Suprapubic skin (tissue), 4 donors: ENCODE results near the gene CHPT1. TPM values are rescaled to one million over a fixed set of nuclear protein-coding genes. Genes with fewer than 3 reads are reported as not detected.
"Not testable (repeated sequence)": the region's sequence is repeated elsewhere in the genome, so short reads cannot be mapped to it uniquely, and the experiment has no call there.

Experiments used
- DNase-seq, 2 donors: peaks; one replicate each; pipeline ENCODE4 v3.0.0-alpha.2; 2019; ENCODE audit warnings: low spot score in 2 of 2
- H3K27ac ChIP-seq: fragments of 200-600 bp; sonication (generic); one replicate; pipeline ENCODE4 v1.5.1; 2019
- H3K27me3 ChIP-seq: fragments of 200-600 bp; sonication (generic); one replicate; pipeline ENCODE4 v1.5.1; 2019
- H3K36me3 ChIP-seq: fragments of 200-600 bp; sonication (generic); one replicate; pipeline ENCODE4 v1.5.1; 2019
- H3K4me1 ChIP-seq: fragments of 200-600 bp; sonication (generic); one replicate; pipeline ENCODE4 v1.5.1; 2019
- H3K4me3 ChIP-seq: fragments of 200-600 bp; sonication (generic); one replicate; pipeline ENCODE4 v1.5.1; 2019; ENCODE audit warnings: mild to moderate bottlenecking
- H3K9me3 ChIP-seq: fragments of 200-600 bp; sonication (generic); one replicate; pipeline ENCODE4 v1.5.1; 2019
- EP300 ChIP-seq: sonication (generic); formaldehyde crosslinking; IDR thresholded peaks from one replicate; pipeline ENCODE4 v1.6.1; 2017; ENCODE audit warnings: antibody characterized with exemption
- POLR2A ChIP-seq, 2 donors: fragments of 450-650 bp; IDR thresholded peaks; one replicate each; pipeline ENCODE4 v1.6.1; 2017; ENCODE audit warnings: antibody characterized with exemption in 2 of 2, mild to moderate bottlenecking in 2 of 2, moderate library complexity in 2 of 2
- POLR2AphosphoS5 ChIP-seq, 3 donors: sonication (generic); formaldehyde crosslinking; IDR thresholded peaks; one replicate each; pipeline ENCODE4 v1.6.1; 2017; ENCODE audit warnings: antibody characterized with exemption in 3 of 3
- WGBS: methylation state at CpG from one replicate; pipeline ENCODE4 v1.1.5; 2018; 5-methylcytosine and 5-hydroxymethylcytosine counted together
- total RNA-seq, 4 donors: library from RNA; depleted of rRNA; stranded (reverse); fragments of >200 nt; gene quantifications; one replicate each; pipeline ENCODE4 v1.1.0, GENCODE V29; 2016
- TF ChIP-seq, protein P1 (sequence below), 2 donors: fragments of 200-600 bp in 1 of 2; fragments of 450-650 bp in 1 of 2; sonication (generic) in 1 of 2; IDR thresholded peaks; one replicate each; pipeline ENCODE4 v1.5.1; 2016 to 2019; ENCODE audit warnings: antibody characterized with exemption in 2 of 2, mild to moderate bottlenecking in 1 of 2, moderate library complexity in 1 of 2

CHPT1 gene
- total RNA-seq, 4 donors from 2014 or later: 54.6 to 125 (median 75.5) TPM

DNA sequence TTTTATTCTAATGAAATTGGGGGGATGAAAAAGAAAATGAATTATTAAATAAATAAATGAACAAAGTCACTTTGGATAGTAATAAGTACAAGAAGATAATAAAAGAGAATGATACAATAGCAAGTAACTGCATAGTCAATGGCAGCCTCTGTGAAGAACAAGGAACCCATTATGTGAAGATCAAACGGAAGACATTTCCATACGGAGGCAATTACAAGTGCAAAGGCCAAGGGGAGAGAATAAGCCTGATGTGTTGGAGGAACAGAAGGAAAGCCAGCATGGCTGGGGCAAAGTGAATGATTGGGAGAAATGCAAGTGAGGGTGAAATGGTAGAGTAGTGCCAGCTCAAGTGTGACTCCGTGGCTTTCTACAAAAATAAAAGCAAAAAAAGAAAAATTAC lies 43.9 kb upstream of the CHPT1 start:
- Histone ChIP-seq H3K27me3 (no peaks in the 10 kb centered on the region), H3K4me3 (no peak overlapping the region), H3K27ac (no peak overlapping the region), H3K36me3 (no peaks in the 10 kb centered on the region), H3K4me1 (no peaks in the 10 kb centered on the region), H3K9me3 (no peaks in the 10 kb centered on the region)
- WGBS: 44% methylated on average over 3 of the region's 3 CpGs
- TF ChIP-seq EP300: no peak
- no peak for TF ChIP-seq POLR2AphosphoS5 (IDR thresholded peaks at IDR 0.05)
- no peak for TF ChIP-seq POLR2A (IDR thresholded peaks at IDR 0.05)
- TF ChIP-seq, protein P1, sequence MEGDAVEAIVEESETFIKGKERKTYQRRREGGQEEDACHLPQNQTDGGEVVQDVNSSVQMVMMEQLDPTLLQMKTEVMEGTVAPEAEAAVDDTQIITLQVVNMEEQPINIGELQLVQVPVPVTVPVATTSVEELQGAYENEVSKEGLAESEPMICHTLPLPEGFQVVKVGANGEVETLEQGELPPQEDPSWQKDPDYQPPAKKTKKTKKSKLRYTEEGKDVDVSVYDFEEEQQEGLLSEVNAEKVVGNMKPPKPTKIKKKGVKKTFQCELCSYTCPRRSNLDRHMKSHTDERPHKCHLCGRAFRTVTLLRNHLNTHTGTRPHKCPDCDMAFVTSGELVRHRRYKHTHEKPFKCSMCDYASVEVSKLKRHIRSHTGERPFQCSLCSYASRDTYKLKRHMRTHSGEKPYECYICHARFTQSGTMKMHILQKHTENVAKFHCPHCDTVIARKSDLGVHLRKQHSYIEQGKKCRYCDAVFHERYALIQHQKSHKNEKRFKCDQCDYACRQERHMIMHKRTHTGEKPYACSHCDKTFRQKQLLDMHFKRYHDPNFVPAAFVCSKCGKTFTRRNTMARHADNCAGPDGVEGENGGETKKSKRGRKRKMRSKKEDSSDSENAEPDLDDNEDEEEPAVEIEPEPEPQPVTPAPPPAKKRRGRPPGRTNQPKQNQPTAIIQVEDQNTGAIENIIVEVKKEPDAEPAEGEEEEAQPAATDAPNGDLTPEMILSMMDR (IDR thresholded peaks at IDR 0.05): no peak
- no peak for DNase-seq

DNA sequence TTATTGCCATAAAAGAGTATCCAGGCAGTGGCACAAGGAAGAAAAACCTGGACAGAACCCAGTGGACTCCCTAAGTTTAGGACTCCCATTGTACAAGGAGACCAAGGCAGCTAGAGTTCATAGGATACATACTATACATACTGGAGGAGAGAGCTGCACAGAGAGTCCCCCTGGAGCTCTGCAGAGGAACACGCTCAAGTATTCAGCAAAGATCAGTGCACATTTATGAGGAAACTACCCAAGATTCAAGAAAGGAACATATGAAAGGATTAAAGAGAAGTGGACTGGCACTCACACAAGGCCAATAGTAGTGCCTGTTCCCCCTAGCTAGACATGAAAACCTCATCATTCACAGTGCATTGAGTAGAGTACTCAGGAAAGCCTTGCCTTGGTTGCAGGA lies 43.0 kb upstream of the CHPT1 start:
- no peak overlapping the region for H3K27ac ChIP-seq
- H3K4me3 ChIP-seq: no peak overlapping the region
- no peak for DNase-seq
- 87% methylated on average over 1 of the region's 1 CpG for WGBS
- H3K4me1 ChIP-seq: no peaks in the 10 kb centered on the region
- no peak for TF ChIP-seq EP300
- TF ChIP-seq POLR2A (IDR thresholded peaks at IDR 0.05): no peak
- TF ChIP-seq, protein P1 (IDR thresholded peaks at IDR 0.05): no peak
- TF ChIP-seq POLR2AphosphoS5 (IDR thresholded peaks at IDR 0.05): no peak
- H3K9me3 ChIP-seq: no peaks in the 10 kb centered on the region
- no peaks in the 10 kb centered on the region for H3K36me3 ChIP-seq
- no peaks in the 10 kb centered on the region for H3K27me3 ChIP-seq

DNA sequence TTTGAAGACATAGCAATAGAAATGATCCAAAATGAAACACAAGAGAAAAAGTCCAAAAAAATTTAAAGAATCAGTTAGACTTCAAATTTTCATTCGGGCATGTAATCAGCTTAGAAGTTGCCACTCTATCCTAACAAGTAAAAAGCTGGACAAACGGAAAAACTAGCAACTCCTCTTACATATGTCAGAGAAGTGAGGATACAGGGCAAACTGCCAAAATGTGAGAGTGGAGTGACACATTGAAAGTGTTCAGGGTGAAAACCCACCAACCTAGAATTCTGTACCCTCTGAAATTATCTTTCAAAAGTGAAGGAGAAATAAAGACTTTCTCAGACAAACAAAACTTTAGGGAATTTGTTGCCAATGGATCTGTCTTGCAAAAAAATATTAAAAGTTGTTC lies 42.0 kb upstream of the CHPT1 start:
- H3K27me3 ChIP-seq: no peaks in the 10 kb centered on the region
- TF ChIP-seq POLR2A (IDR thresholded peaks at IDR 0.05) (no peak), POLR2AphosphoS5 (IDR thresholded peaks at IDR 0.05) (no peak), EP300 (no peak)
- TF ChIP-seq, protein P1 (IDR thresholded peaks at IDR 0.05): no peak
- H3K4me3 ChIP-seq: no peak overlapping the region
- H3K36me3 ChIP-seq: no peaks in the 10 kb centered on the region
- WGBS: 70% methylated on average over 2 of the region's 2 CpGs
- H3K4me1 ChIP-seq: no peaks in the 10 kb centered on the region
- H3K9me3 ChIP-seq: no peaks in the 10 kb centered on the region
- H3K27ac ChIP-seq: no peak overlapping the region
- DNase-seq: no peak

DNA sequence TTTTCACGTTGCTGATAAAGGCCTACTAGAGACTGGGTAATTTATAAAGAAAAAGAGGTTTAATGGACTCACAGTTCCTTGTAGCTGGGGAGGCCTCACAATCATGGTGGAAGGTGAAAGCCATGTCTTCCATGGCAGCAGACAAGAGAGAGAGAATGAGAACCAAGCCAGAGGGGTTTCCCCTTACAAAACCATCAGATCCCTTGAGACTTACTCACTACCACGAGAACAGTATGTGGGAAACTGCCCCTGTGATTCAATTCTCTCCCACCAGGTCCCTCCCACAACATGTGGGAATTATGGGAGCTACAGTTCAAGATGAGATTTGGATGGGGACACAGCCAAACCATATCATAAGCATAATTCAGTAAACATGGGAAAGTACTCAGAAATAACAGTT lies 36.8 kb upstream of the CHPT1 start:
- WGBS: 62% methylated on average over 2 of the region's 2 CpGs
- not testable (repeated sequence) for DNase-seq, H3K36me3 ChIP-seq, H3K4me1 ChIP-seq, H3K9me3 ChIP-seq, H3K27ac ChIP-seq, H3K4me3 ChIP-seq, H3K27me3 ChIP-seq

DNA sequence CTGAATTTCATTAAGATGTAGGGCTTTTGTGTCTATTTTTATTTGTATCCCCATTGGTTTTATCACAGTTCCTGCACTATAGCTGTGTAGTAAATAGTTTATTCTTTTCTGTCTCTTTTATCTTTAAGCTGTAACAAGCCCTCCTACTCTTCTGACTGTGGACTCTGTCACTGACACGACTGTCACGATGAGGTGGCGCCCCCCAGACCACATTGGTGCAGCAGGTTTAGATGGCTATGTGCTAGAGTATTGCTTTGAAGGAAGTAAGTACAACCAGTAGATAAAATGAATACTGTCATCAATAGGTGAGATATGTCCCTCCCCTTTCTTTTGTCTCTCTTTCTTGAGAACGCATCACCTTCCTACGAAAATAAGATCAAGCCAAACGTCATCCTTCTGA lies 34.1 kb upstream of the CHPT1 start:
- 88% methylated on average over 6 of the region's 6 CpGs for WGBS
- TF ChIP-seq POLR2AphosphoS5 (IDR thresholded peaks at IDR 0.05) (no peak), EP300 (no peak), POLR2A (IDR thresholded peaks at IDR 0.05) (no peak)
- TF ChIP-seq, protein P1 (IDR thresholded peaks at IDR 0.05): no peak
- no peaks in the 10 kb centered on the region for H3K36me3 ChIP-seq
- no peak overlapping the region for H3K4me3 ChIP-seq
- no peaks in the 10 kb centered on the region for H3K9me3 ChIP-seq
- DNase-seq: no peak
- H3K27me3 ChIP-seq: no peaks in the 10 kb centered on the region
- H3K27ac ChIP-seq: no peak overlapping the region
- no peaks in the 10 kb centered on the region for H3K4me1 ChIP-seq

DNA sequence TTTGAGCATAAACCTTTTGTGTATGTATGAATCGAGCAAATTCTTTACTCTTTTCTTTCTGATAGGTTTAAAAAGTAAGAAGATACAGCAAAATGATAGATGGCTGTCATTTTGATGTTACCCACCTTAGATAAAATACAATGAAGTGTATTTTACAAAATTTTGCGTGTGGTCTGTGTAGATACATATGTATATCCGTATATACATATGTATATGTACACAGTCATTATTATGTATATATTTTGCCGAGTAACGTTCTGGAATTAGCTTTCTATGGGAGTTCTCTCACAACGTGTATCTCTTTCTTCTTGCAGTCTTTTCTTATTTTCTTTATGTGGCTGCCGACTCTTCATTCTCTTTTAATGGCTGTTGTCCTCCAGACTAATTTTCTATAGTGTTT lies 32.4 kb upstream of the CHPT1 start:
- Histone ChIP-seq H3K4me3 (no peak overlapping the region), H3K36me3 (no peaks in the 10 kb centered on the region), H3K27ac (no peak overlapping the region), H3K9me3 (no peaks in the 10 kb centered on the region), H3K4me1 (no peaks in the 10 kb centered on the region), H3K27me3 (no peaks in the 10 kb centered on the region)
- DNase-seq: no peak
- WGBS: 76% methylated on average over 7 of the region's 7 CpGs
- TF ChIP-seq EP300: no peak
- no peak for TF ChIP-seq POLR2A (IDR thresholded peaks at IDR 0.05)
- TF ChIP-seq, protein P1 (IDR thresholded peaks at IDR 0.05): no peak
- no peak for TF ChIP-seq POLR2AphosphoS5 (IDR thresholded peaks at IDR 0.05)
